Kidney epithelial cell (primary cell): ENCODE measurements around the gene TNNI3. TPM values are rescaled to one million over a fixed set of nuclear protein-coding genes. Genes with fewer than 3 reads are reported as not detected.

Experiments
- DNase-seq: peaks from one replicate; pipeline ENCODE4 v3.0.0-alpha.2; 2010; ENCODE audit warnings: low read depth
- H3K27me3 ChIP-seq: 2 replicates; pipeline ENCODE4 v1.6.0; 2011; ENCODE audit warnings: low read length; ENCODE audit not compliant: control insufficient read depth, insufficient read depth
- H3K36me3 ChIP-seq: 2 replicates; pipeline ENCODE4 v1.5.1; 2011; ENCODE audit warnings: low read length; ENCODE audit not compliant: control insufficient read depth, insufficient read depth
- H3K4me3 ChIP-seq: 2 replicates; pipeline ENCODE4 v1.5.1; 2011; ENCODE audit warnings: low read depth, mild to moderate bottlenecking, control low read depth, low read length
- total RNA-seq: library from RNA; depleted of rRNA; stranded (reverse); fragments of >200 nt; gene quantifications from 2 replicates; pipeline ENCODE4 v1.2.3, GENCODE V29; 2015
- TF ChIP-seq, protein P1 (sequence below): IDR thresholded peaks from 2 replicates; pipeline ENCODE4 v1.5.1; 2011; ENCODE audit warnings: mild to moderate bottlenecking, moderate library complexity, low read length, control low read depth, inconsistent platforms; ENCODE audit not compliant: insufficient read depth, poor library complexity, severe bottlenecking

Gene TNNI3
- total RNA-seq, 1 donor from 2014 or later: 4.7 TPM

DNA sequence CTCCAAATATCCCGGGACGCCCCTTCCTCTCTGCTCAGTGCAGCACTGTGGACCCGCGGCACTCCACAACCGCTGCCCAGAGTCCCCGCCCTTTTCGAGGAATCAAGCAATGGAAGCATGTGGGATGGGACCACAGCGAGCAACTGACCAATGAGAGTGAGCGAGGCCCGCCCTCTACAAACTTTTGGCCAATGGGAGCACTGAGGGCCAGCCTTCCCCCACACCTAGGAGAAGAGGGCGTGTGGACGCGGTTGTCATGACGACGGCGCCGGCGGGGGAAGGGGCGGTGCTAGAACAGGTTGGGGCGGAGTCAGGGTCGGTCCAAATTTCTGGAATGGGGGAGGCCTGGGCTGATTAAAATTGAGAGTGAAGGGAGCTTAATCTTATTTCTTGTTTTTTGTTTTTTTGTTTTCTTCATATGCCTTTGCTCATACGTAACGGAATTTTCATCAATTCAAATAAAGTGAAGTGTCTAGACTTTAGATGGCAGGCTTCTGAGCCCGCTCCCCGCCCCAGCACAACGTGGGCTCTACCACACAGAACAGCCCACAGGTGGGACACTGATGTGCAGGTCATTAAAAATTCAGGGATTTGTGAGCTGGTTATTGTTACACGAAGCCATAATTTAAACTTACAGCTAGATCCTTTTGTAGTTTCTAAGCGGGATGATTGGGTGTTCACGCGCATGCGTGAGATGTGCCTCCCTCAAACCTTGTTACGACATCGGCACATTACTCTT is 9.2 kb upstream of the TNNI3 start, which contains the start of gene DNAAF3:
Gene DNAAF3 (minus strand): TSS at position 84 of the 739 bp plus-strand sequence. CDS start 200 bp downstream, outside the sequence.
- peak within 1 kb of the TSS; percentile 73 for H3K4me3 ChIP-seq
- TF ChIP-seq, protein P1, sequence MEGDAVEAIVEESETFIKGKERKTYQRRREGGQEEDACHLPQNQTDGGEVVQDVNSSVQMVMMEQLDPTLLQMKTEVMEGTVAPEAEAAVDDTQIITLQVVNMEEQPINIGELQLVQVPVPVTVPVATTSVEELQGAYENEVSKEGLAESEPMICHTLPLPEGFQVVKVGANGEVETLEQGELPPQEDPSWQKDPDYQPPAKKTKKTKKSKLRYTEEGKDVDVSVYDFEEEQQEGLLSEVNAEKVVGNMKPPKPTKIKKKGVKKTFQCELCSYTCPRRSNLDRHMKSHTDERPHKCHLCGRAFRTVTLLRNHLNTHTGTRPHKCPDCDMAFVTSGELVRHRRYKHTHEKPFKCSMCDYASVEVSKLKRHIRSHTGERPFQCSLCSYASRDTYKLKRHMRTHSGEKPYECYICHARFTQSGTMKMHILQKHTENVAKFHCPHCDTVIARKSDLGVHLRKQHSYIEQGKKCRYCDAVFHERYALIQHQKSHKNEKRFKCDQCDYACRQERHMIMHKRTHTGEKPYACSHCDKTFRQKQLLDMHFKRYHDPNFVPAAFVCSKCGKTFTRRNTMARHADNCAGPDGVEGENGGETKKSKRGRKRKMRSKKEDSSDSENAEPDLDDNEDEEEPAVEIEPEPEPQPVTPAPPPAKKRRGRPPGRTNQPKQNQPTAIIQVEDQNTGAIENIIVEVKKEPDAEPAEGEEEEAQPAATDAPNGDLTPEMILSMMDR: no peak
- peaks cover 10% of the 10 kb centered on the region for H3K27me3 ChIP-seq
- no peaks in the 10 kb centered on the region for H3K36me3 ChIP-seq
- peak; percentile 91 for DNase-seq

DNA sequence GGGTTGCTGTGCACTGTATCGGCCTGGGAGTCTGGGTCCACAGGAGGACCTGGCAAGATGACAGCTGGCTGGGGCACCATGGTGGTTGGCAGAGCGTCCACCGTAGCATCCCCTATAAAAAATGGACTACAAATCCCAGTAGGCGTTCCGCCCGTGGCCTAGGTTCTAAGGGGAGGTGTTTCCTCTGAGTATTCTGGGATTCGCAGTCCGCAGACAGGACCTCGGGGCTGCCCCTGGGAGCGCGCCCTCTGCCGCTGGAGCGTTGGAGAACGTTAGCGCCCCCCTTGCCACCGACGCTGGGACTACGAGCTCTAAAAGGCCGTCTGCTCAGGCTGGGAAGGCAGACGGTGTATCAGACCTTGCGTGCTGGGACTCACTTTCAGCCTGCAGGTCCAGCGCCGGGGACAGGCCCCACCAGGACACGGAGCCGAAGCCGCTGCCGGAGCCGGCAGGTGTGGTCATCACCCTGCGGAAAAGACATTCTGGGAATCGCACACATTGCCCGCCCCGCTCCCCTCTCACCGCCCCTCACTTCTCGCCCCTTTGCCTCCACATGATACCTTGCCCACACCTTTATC is 8.5 kb upstream of the TNNI3 start:
- no peaks in the 10 kb centered on the region for H3K36me3 ChIP-seq
- H3K27me3 ChIP-seq: peaks cover 17% of the 10 kb centered on the region
- no peak for DNase-seq
- H3K4me3 ChIP-seq: peak overlapping the region; percentile 73
- TF ChIP-seq, protein P1: peak; percentile 93

DNA sequence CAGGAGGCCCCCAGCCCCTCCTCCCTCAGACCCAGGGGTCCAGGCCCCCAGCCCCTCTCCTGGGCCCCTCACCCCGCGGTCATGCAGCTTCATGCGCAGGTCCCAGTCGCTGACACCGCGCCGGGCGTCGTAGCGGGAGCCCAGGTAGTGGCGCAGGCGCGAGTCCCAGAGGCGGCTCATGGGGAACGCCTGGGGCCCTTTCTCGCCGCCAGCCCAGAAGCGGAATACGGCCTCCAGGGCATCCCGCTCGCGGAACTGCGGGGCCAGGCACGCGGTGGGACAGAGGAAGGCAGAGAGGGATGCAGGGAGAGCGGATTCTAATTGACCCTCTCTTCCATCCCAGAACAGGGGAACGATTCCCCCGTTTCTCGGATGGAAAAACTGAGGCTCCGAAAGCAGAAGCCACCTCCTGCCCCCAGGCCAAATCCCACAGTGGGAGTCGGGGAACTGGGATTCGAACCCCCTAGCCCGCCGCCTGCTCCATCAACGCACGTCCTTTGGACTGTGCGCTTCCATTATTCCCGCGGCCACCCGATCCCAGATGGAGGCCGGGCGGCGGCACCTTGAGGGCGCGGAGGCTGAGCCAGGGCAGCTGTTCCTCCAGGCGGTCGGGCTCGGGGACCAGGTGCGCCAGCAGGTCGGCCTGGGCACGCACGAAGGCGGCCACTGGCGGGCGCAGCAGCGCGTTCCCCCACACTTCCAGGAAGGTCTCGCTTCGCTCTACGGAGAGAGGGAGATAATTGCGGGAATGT is 4.2 kb upstream of the TNNI3 start:
- TF ChIP-seq, protein P1: no peak
- Histone ChIP-seq H3K36me3 (no peaks in the 10 kb centered on the region), H3K27me3 (peaks cover 41% of the 10 kb centered on the region), H3K4me3 (no peak overlapping the region)
- no peak for DNase-seq

DNA sequence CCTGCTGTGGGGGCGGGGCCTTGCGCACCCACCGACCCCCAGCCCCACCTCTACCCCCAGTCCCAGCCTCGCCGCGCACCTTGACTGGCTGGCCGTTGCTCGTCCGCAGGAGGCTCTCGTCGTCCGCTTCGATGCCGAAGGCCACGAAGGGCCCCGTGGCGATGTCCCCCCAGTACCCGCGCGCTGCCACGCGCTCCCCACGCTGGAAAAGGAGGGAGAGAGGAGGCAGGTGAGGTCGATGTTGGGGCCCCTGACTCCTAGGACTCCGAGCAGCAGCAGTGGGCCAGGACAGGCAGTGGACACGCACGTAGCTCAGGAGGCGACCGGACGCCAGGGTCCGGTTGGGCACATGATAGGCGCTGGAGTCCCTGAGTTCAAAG is 3.4 kb upstream of the TNNI3 start:
- TF ChIP-seq, protein P1: no peak

DNA sequence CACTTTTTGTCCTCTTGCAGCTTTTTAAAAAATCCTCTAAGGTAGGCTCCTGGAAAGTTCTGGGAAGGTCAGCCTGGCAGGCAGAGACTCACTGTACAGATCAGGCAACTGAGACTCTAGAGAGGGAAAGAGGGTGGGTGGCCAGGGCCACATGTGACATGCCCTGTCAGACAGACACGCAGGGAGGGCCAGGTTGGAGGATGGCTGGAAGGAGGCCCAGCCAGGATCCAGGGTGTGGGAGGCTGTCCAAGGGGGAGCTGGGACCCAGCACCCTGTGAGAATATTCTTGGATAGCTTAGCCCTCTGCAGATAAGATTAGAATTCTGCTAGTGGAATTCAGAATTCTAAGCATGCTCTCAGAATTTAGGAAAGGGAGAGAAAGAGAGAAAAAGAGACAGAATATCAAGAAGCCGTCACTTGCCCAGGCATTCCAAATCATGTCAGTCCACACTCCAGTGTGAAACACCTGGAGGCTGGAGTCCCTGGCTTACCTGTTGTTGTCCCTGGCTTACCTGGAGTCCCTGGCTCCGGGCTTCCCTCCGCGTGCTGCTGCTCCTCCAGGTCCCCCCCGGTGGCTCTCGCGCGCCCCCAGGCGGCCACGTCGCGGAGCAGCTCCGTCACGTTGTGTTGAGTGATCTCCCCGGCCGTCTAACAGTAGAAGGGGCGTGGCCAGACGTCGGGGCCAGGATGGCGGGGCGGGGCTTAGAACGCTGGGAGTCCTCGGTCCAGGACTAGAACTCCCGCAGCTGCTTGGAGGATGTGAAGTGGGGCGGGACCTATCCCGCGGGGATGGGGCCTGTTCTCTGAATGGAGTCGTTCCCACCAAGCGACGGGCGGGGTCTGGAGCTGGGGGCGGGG is 2.8 kb upstream of the TNNI3 start:
- no peak overlapping the region for H3K4me3 ChIP-seq
- H3K27me3 ChIP-seq: peaks cover 51% of the 10 kb centered on the region
- no peaks in the 10 kb centered on the region for H3K36me3 ChIP-seq
- TF ChIP-seq, protein P1: peak; percentile 96
- no peak for DNase-seq

More for the DNA sequence above, 3.4 kb upstream of the TNNI3 start:
- no peak overlapping the region for H3K4me3 ChIP-seq
- DNase-seq: no peak
- H3K36me3 ChIP-seq: no peaks in the 10 kb centered on the region
- peaks cover 49% of the 10 kb centered on the region for H3K27me3 ChIP-seq
